HG03354 (cell line): ENCODE measurements around the gene CELF1.
"Not testable (repeated sequence)": the region's sequence is repeated elsewhere in the genome, so short reads cannot be mapped to it uniquely, and the experiment has no call there.

Experiments used
- ATAC-seq: cut with Tn5 transposase; IDR thresholded peaks from one replicate; pipeline ENCODE4 v1.9.1; 2021; ENCODE audit warnings: mild to moderate bottlenecking; ENCODE audit not compliant: unreplicated experiment, poor library complexity, severe bottlenecking

The CELF1 gene

GRCh38 chr11:47546274-47546673 lies 6.7 kb downstream of the CELF1 start:
- ATAC-seq: not testable (repeated sequence)

- ATAC-seq: no peak
Measured at GRCh38 chr11:47545298-47545697, 7.6 kb downstream of the CELF1 start.

- ATAC-seq: no peak
Measured at GRCh38 chr11:47541070-47541469, 11.9 kb downstream of the CELF1 start.

- no peak for ATAC-seq
Measured at GRCh38 chr11:47539681-47540039, 13.3 kb downstream of the CELF1 start.

DNA sequence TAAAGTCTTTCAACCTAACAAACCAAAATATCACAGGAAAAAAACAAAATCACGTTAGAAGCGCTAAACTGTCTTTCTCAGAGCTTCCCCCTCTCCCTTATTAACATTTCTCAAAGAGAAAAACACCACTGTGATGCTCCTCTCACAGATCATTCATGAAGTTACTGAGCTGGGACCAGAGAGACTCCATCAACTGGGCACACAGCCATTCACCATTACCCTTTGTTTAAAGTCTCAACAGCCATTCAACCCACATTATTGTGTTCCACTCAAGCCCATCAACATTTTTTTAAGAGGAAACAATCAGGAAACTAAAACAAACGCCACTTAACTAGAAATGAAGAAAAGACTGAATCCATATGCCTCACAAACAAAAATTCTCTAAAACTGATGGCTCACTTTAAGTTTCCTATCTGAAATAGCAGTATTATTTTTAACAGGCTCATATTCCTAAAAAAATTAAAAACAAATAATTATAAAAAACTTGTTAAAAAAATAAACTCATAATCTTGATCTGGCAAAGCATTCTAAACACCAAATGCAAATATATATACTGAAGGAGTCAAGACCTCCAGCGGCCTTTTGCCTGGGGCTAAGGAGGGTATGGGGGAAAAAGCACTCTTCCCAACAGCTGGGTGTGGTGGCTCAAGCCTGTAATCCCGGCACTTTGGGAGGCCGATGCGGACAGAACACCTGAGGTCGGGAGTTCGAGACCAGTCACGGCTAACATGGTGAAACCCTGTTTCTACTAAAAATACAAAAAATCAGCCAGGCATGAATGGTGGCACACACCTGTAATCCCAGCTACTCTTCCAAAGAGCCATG lies 14.0 kb downstream of the CELF1 start:
- ATAC-seq: no peak

DNA sequence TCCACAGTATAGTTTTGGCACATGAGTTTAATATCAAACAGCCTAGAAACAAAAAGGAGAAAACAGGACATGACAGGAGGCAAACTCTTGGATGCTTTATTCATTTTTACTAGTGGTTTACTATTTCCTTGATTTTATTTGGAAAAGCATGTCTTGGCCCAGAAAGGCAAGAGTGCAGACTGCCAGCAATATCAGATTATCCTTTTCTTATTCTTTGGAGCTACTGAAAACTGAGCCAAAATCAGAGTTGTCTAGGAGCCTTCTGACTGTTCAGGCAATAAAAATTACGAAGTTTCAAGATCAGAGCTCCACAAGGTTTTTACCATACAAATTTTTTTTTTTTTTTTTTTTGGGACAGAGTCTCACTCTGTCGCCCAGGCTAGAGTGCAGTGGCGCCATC lies 16.0 kb downstream of the CELF1 start:
- ATAC-seq: no peak

DNA sequence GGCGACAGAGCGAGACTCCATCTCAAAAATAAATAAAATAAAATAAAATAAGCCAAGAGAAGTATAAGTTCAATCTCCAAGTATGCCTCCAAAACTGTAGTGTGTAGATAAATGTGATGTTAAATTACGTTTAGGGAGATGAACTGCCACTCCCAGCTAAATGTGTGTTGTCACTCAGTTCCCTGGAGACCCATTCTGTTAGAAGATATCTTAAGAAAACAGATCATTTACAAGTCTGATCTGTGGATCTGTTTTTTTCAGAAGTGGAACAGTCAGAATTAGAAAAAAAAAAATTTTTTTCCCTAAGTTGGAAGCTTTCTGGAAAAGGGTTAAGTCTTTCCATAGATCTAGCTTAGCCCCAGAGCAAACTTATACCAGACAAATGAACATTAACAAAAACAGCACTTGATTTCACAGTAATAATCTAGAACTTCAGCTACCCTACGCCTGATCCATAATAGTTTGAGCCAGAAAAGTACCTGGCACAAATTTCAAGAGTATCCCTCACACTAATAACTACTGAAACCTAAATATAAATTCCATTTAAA lies 18.2 kb downstream of the CELF1 start:
- no peak for ATAC-seq

DNA sequence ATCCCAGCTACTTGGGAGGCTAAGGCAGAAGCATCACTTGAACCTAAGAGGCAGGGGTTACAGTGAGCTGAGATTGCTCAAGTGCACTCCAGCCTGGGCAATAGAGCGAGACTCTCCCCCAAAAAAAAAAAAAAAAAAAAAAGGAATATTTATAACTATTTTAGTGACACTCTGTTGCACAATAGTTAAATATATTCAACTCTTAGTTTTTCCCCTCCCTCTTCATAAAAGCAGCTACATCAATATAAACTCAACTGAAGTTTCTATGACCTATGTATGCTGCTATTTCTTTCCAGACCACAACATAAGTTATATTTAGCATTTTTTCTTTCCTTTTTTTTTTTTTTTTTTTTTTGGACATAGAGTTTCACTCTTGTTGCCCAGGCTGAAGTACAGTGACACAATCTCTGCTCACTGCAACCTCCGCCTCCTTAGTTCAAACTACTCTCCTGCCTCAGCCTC lies 19.2 kb downstream of the CELF1 start:
- ATAC-seq: no peak

- ATAC-seq: no peak
Measured at GRCh38 chr11:47532597-47533213, 20.2 kb downstream of the CELF1 start.

GRCh38 chr11:47531666-47532065 lies 21.3 kb downstream of the CELF1 start:
- no peak for ATAC-seq

GRCh38 chr11:47530721-47531120 lies 22.2 kb downstream of the CELF1 start:
- not testable (repeated sequence) for ATAC-seq

- no peak for ATAC-seq
Measured at GRCh38 chr11:47529951-47530350, 23.0 kb downstream of the CELF1 start.

- ATAC-seq: no peak
Measured at GRCh38 chr11:47527186-47527585, 25.7 kb downstream of the CELF1 start.

- ATAC-seq: not testable (repeated sequence)
Measured at GRCh38 chr11:47526032-47526431, 26.9 kb downstream of the CELF1 start.

DNA sequence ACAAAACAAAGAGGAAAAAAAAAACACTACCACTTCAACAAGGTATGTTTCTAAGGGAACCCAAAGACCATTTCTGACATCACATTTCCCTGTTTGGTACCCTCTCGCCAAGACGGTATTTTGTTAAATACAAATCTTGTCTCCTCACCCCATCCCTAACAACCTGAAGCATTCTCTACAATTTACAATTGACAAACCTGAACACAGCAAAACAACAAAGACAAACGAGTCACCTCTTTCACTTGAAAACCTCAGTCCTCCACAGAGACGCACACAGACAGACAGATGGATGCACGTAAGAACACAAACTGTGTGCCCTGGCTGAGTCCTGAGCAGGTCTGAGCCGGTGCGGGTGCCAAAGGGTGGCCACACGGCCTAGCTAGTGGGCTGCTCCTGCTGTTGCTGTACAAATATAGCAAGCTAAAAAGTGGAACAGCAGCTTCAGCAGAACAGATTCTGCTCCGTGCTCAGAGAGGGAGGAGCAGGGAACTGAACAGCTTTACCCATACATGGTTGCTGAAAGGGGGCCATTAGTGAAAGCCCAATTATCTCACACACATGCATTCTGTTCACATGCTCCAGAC lies 28.5 kb downstream of the CELF1 start:
- ATAC-seq: peak; percentile 24

GRCh38 chr11:47523490-47524225 lies 29.3 kb downstream of the CELF1 start:
- peak; percentile 57 for ATAC-seq

- no peak for ATAC-seq
Measured at GRCh38 chr11:47518212-47518964, 34.5 kb downstream of the CELF1 start.

- no peak for ATAC-seq
Measured at GRCh38 chr11:47516984-47517853, 35.7 kb downstream of the CELF1 start.
